ENCODE measurements around the gene GPC6.

The GPC6 gene

GRCh38 chr13:94143624-94144350, 917.2 kb downstream of the GPC6 start:
- DNase-seq = no peak

GRCh38 chr13:94145966-94146365, 919.4 kb downstream of the GPC6 start:
- no peak for DNase-seq

- DNase-seq = no peak
Measured at GRCh38 chr13:94153586-94153985, 927.0 kb downstream of the GPC6 start.

- DNase-seq = no peak
Measured at GRCh38 chr13:94154367-94154766, 927.8 kb downstream of the GPC6 start.

- no peak for DNase-seq
Measured at GRCh38 chr13:94157705-94158218, 931.2 kb downstream of the GPC6 start.

GRCh38 chr13:94160875-94161274, 934.3 kb downstream of the GPC6 start:
- DNase-seq = no peak

GRCh38 chr13:94162289-94162688, 935.7 kb downstream of the GPC6 start:
- no peak for DNase-seq

- DNase-seq = no peak
Measured at GRCh38 chr13:94163535-94163934, 936.9 kb downstream of the GPC6 start.

GRCh38 chr13:94168783-94169453, 942.3 kb downstream of the GPC6 start:
- DNase-seq = no peak

- no peak for DNase-seq
Measured at GRCh38 chr13:94169454-94170144, 943.0 kb downstream of the GPC6 start.

- no peak for DNase-seq
Measured at GRCh38 chr13:94170145-94170571, 943.6 kb downstream of the GPC6 start.

GRCh38 chr13:94172416-94172815, 945.8 kb downstream of the GPC6 start:
- no peak for DNase-seq

GRCh38 chr13:94173312-94173854, 946.8 kb downstream of the GPC6 start:
- DNase-seq = no peak

GRCh38 chr13:94174009-94174408, 947.4 kb downstream of the GPC6 start:
- DNase-seq = no peak

GRCh38 chr13:94175076-94175475, 948.5 kb downstream of the GPC6 start:
- DNase-seq = no peak

- DNase-seq = no peak
Measured at GRCh38 chr13:94176561-94176960, 950.0 kb downstream of the GPC6 start.

- no peak for DNase-seq
Measured at GRCh38 chr13:94177041-94177440, 950.4 kb downstream of the GPC6 start.

GRCh38 chr13:94178625-94179244, 952.1 kb downstream of the GPC6 start:
- no peak for DNase-seq

- no peak for DNase-seq
Measured at GRCh38 chr13:94181461-94182107, 955.0 kb downstream of the GPC6 start.

- DNase-seq = no peak
Measured at GRCh38 chr13:94182185-94182761, 955.7 kb downstream of the GPC6 start.

GRCh38 chr13:94186470-94186869, 959.9 kb downstream of the GPC6 start:
- DNase-seq = no peak
